Astrocyte (in vitro differentiated cells and primary cell): ENCODE results near the gene GTF2F2. TPM values are rescaled to one million over a fixed set of nuclear protein-coding genes. Genes with fewer than 3 reads are reported as not detected.
A peak's percentile ranks its signal among the peaks of the same experiment; 100 is the strongest.

Experiments
- DNase-seq: peaks from one replicate; pipeline ENCODE4 v3.0.0-alpha.2; 2010; ENCODE audit warnings: low read depth
- FAIRE-seq: peaks from 2 replicates; lab custom pipeline; 2011; peaks lifted over from hg19 to GRCh38; lab: Jason Lieb, UNC
- H2AFZ ChIP-seq: 2 replicates; pipeline ENCODE4 v1.6.0; 2012; ENCODE audit warnings: low read depth, low read length, inconsistent platforms
- H3K27ac ChIP-seq: 2 replicates; pipeline ENCODE4 v1.5.1; 2011; ENCODE audit warnings: low read depth, low read length, inconsistent platforms
- H3K27me3 ChIP-seq: 2 replicates; pipeline ENCODE4 v1.6.0; 2011; ENCODE audit warnings: low read length, inconsistent platforms; ENCODE audit not compliant: insufficient read depth
- H3K36me3 ChIP-seq: 2 replicates; pipeline ENCODE4 v1.5.1; 2011; ENCODE audit warnings: low read length, inconsistent platforms; ENCODE audit not compliant: insufficient read depth
- H3K4me1 ChIP-seq: 2 replicates; pipeline ENCODE4 v1.5.1; 2011; ENCODE audit warnings: low read length, inconsistent platforms; ENCODE audit not compliant: insufficient read depth
- H3K4me2 ChIP-seq: 2 replicates; pipeline ENCODE4 v1.6.0; 2012; ENCODE audit warnings: low read length, inconsistent platforms
- H3K4me3 ChIP-seq: 2 replicates; pipeline ENCODE4 v1.5.1; 2011; ENCODE audit warnings: low read depth, mild to moderate bottlenecking, low read length, inconsistent platforms; ENCODE audit not compliant: insufficient read depth
- H3K79me2 ChIP-seq: 2 replicates; pipeline ENCODE4 v1.6.0; 2012; ENCODE audit warnings: mild to moderate bottlenecking, low read length, inconsistent platforms; ENCODE audit not compliant: insufficient read depth
- H3K9ac ChIP-seq: 2 replicates; pipeline ENCODE4 v1.6.0; 2012; ENCODE audit warnings: mild to moderate bottlenecking, low read length, inconsistent platforms
- H3K9me3 ChIP-seq: 2 replicates; pipeline ENCODE4 v1.5.1; 2012; ENCODE audit warnings: low read depth, mild to moderate bottlenecking, low read length, inconsistent platforms; ENCODE audit not compliant: insufficient read depth
- H4K20me1 ChIP-seq: 2 replicates; pipeline ENCODE4 v1.6.0; 2012; ENCODE audit warnings: low read length, inconsistent platforms; ENCODE audit not compliant: insufficient read depth
- H3K27ac Mint-ChIP-seq: one replicate; pipeline ENCODE4 v1.8.0; 2021; ENCODE audit warnings: mild to moderate bottlenecking, mixed read lengths; ENCODE audit not compliant: unreplicated experiment
- H3K27me3 Mint-ChIP-seq: one replicate; pipeline ENCODE4 v1.8.0; 2021; ENCODE audit warnings: low read depth, mixed read lengths; ENCODE audit not compliant: unreplicated experiment
- H3K36me3 Mint-ChIP-seq: one replicate; pipeline ENCODE4 v1.8.0; 2021; ENCODE audit warnings: low read depth, mixed read lengths; ENCODE audit not compliant: unreplicated experiment
- H3K4me1 Mint-ChIP-seq: one replicate; pipeline ENCODE4 v1.8.0; 2021; ENCODE audit warnings: low read depth, mixed read lengths; ENCODE audit not compliant: unreplicated experiment
- H3K4me3 Mint-ChIP-seq: one replicate; pipeline ENCODE4 v1.8.0; 2021; ENCODE audit warnings: mild to moderate bottlenecking, moderate library complexity, mixed read lengths; ENCODE audit not compliant: unreplicated experiment
- H3K9me3 Mint-ChIP-seq: one replicate; pipeline ENCODE4 v1.8.0; 2021; ENCODE audit warnings: mild to moderate bottlenecking, mixed read lengths; ENCODE audit not compliant: unreplicated experiment
- EZH2 ChIP-seq: IDR thresholded peaks from 2 replicates; pipeline ENCODE4 v1.6.1; 2012; ENCODE audit warnings: mild to moderate bottlenecking, low read length, inconsistent platforms; ENCODE audit not compliant: insufficient read depth
- total RNA-seq: library from RNA; stranded (reverse); gene quantifications from 2 replicates; pipeline ENCODE4 v1.2.1, GENCODE V29; 2021
- TF ChIP-seq, protein P1 (sequence below): IDR thresholded peaks from 2 replicates; pipeline ENCODE4 v1.5.1; 2011; ENCODE audit warnings: low read depth, mild to moderate bottlenecking, inconsistent platforms, low read length, moderate library complexity; ENCODE audit not compliant: insufficient read depth

GTF2F2 gene
- total RNA-seq, 1 donor from 2014 or later, result 27.8 TPM

DNA sequence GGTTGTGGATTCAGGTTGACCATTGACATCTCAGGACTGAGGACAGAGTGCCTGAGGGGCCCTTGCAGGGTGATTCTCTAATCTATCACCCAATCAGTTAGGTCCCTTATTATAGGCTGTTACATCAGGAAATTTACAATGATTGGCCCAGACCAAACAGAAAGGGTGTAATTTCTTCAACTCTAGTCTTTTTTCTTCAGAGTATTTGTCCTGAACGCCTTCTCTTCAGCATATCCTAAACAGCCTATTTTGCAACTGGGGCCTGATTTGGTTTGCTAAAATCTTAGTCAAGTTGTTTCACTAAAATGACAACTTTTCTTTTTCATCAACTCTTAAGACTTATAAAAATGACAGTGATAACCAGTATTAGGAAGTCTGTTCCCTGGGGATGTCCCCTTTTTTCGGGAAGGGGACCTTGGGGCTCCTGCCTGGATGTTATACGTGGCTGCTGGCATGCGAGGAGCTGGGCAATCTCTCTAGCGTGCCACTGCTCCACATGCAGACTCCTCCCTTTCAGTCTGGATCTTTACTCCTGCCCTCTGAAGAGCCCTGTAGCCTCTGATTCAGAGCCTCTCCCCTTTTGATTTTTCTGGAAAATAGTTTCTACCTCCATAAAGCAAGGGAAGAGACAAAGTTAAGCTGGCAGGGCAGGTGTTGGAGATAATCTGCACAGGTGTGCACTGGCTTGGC lies 19.6 kb upstream of the GTF2F2 start:
- TF ChIP-seq, protein P1, sequence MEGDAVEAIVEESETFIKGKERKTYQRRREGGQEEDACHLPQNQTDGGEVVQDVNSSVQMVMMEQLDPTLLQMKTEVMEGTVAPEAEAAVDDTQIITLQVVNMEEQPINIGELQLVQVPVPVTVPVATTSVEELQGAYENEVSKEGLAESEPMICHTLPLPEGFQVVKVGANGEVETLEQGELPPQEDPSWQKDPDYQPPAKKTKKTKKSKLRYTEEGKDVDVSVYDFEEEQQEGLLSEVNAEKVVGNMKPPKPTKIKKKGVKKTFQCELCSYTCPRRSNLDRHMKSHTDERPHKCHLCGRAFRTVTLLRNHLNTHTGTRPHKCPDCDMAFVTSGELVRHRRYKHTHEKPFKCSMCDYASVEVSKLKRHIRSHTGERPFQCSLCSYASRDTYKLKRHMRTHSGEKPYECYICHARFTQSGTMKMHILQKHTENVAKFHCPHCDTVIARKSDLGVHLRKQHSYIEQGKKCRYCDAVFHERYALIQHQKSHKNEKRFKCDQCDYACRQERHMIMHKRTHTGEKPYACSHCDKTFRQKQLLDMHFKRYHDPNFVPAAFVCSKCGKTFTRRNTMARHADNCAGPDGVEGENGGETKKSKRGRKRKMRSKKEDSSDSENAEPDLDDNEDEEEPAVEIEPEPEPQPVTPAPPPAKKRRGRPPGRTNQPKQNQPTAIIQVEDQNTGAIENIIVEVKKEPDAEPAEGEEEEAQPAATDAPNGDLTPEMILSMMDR, result no peak
- TF ChIP-seq EZH2, result no peak
- Mint-ChIP-seq H3K4me3 (no peak overlapping the region), H3K27me3 (no peaks in the 10 kb centered on the region), H3K9me3 (no peaks in the 10 kb centered on the region), H3K4me1 (peaks cover 3% of the 10 kb centered on the region), H3K36me3 (no peaks in the 10 kb centered on the region), H3K27ac (no peak overlapping the region)
- H3K9me3 ChIP-seq, result no peaks in the 10 kb centered on the region
- H3K27me3 ChIP-seq, result no peaks in the 10 kb centered on the region
- H3K4me2 ChIP-seq, result no peak overlapping the region
- no peak for DNase-seq
- no peak overlapping the region for H3K4me3 ChIP-seq
- no peak overlapping the region for H2AFZ ChIP-seq
- no peaks in the 10 kb centered on the region for H3K4me1 ChIP-seq
- no peaks in the 10 kb centered on the region for H3K36me3 ChIP-seq
- no peaks in the 10 kb centered on the region for H4K20me1 ChIP-seq
- no peak overlapping the region for H3K9ac ChIP-seq
- H3K27ac ChIP-seq, result no peak overlapping the region
- no peaks in the 10 kb centered on the region for H3K79me2 ChIP-seq
- no peak for FAIRE-seq

DNA sequence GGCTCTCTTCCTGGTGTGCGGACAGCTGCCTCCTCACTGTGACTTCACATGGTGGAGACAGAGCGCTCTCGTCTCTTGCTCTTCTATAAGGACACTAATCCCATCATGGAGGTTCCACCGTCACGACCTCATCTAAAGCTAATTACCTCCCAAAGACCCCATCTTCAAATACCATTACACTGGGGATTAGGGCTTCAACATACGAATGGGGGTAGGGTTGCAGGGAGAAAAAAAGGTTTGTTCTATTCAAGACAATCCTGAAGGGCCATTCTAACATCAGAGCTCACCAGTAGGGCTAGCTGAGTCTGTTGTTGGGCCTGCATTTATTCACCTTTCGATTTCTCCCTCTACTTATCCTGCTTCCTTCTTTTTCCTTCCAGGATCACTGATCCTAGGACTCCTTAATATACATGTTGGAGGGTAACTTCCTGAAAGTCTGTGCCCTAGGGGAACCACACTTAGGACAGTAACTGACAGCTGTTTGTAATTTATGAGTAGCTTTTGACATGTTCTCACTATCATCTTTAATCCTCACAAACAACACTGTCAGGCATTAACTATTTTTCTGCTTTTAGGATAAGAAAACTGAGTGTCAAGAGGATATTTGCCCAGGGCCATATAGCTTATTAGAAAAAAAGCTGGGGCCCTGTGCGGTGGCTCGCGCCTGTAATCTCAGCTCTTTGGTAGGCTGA lies 18.8 kb upstream of the GTF2F2 start:
- Histone ChIP-seq H3K79me2 (no peaks in the 10 kb centered on the region), H3K36me3 (no peaks in the 10 kb centered on the region), H3K27me3 (no peaks in the 10 kb centered on the region), H3K4me3 (no peak overlapping the region), H3K4me2 (no peak overlapping the region), H3K27ac (no peak overlapping the region), H4K20me1 (no peaks in the 10 kb centered on the region), H3K4me1 (no peaks in the 10 kb centered on the region), H2AFZ (no peak overlapping the region), H3K9me3 (no peaks in the 10 kb centered on the region), H3K9ac (no peak overlapping the region)
- H3K36me3 Mint-ChIP-seq, result no peaks in the 10 kb centered on the region
- H3K4me3 Mint-ChIP-seq, result no peak overlapping the region
- H3K4me1 Mint-ChIP-seq, result peaks cover 3% of the 10 kb centered on the region
- no peaks in the 10 kb centered on the region for H3K9me3 Mint-ChIP-seq
- DNase-seq (no peak), FAIRE-seq (no peak)
- H3K27ac Mint-ChIP-seq, result no peak overlapping the region
- H3K27me3 Mint-ChIP-seq, result no peaks in the 10 kb centered on the region
- TF ChIP-seq, protein P1, result no peak
- no peak for TF ChIP-seq EZH2

DNA sequence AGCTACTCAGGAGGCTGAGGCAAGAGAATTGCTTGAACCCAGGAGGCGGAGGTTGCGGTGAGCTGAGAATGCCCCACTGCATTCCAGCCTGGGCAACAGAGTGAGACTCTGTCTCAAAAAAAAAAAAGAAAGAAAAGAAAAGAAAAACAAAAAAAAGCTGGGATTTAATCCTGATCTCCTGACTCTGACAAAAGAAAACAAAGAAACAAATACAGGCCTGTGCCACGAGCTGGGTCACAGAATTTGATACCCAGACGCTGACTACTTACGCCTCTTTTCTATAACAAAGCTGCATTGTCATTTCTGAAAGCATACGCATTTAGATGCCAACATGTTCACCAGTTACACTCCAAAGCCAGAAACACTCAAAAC lies 18.2 kb upstream of the GTF2F2 start:
- H3K27ac ChIP-seq, result no peak overlapping the region
- FAIRE-seq (no peak), DNase-seq (no peak)

More for the DNA sequence above, 18.2 kb upstream of the GTF2F2 start:
- H3K79me2 ChIP-seq, result no peaks in the 10 kb centered on the region
- no peak overlapping the region for H3K9ac ChIP-seq
- H3K9me3 ChIP-seq, result no peaks in the 10 kb centered on the region
- no peaks in the 10 kb centered on the region for H3K36me3 Mint-ChIP-seq
- no peaks in the 10 kb centered on the region for H3K36me3 ChIP-seq
- H3K4me1 Mint-ChIP-seq, result peaks cover 3% of the 10 kb centered on the region
- H3K27me3 Mint-ChIP-seq, result no peaks in the 10 kb centered on the region
- H3K4me1 ChIP-seq, result no peaks in the 10 kb centered on the region
- H3K9me3 Mint-ChIP-seq, result no peaks in the 10 kb centered on the region
- peak overlapping the region; percentile 28 for H3K4me2 ChIP-seq
- no peaks in the 10 kb centered on the region for H4K20me1 ChIP-seq
- H3K4me3 Mint-ChIP-seq, result no peak overlapping the region
- no peak for TF ChIP-seq EZH2
- TF ChIP-seq, protein P1, result no peak
- H3K4me3 ChIP-seq, result no peak overlapping the region
- H3K27ac Mint-ChIP-seq, result no peak overlapping the region
- H3K27me3 ChIP-seq, result no peaks in the 10 kb centered on the region
- no peak overlapping the region for H2AFZ ChIP-seq
